Transverse colon (tissue), 3 donors: Measurements from ENCODE around the gene MRPS18A.

Source experiments
- EP300 ChIP-seq: sonication (generic); formaldehyde crosslinking; IDR thresholded peaks from one replicate; pipeline ENCODE4 v1.6.1; 2017; ENCODE audit warnings: antibody characterized with exemption, low read depth
- POLR2A ChIP-seq: fragments of 450-650 bp; IDR thresholded peaks from one replicate; pipeline ENCODE4 v1.6.1; 2016; ENCODE audit warnings: antibody characterized with exemption, mild to moderate bottlenecking, moderate library complexity
- TF ChIP-seq, protein P1 (sequence below), 5 experiments: fragments of 200-600 bp in 3 of 5; fragments of 450-650 bp in 2 of 5; sonication (generic) in 3 of 5; IDR thresholded peaks; 1 replicate in 2 of 5; 2 replicates in 3 of 5; pipeline ENCODE4 v1.5.1; 2016 to 2017; ENCODE audit warnings: antibody characterized with exemption in 5 of 5, inconsistent platforms in 3 of 5, mild to moderate bottlenecking in 2 of 5, moderate library complexity in 1 of 5

DNA sequence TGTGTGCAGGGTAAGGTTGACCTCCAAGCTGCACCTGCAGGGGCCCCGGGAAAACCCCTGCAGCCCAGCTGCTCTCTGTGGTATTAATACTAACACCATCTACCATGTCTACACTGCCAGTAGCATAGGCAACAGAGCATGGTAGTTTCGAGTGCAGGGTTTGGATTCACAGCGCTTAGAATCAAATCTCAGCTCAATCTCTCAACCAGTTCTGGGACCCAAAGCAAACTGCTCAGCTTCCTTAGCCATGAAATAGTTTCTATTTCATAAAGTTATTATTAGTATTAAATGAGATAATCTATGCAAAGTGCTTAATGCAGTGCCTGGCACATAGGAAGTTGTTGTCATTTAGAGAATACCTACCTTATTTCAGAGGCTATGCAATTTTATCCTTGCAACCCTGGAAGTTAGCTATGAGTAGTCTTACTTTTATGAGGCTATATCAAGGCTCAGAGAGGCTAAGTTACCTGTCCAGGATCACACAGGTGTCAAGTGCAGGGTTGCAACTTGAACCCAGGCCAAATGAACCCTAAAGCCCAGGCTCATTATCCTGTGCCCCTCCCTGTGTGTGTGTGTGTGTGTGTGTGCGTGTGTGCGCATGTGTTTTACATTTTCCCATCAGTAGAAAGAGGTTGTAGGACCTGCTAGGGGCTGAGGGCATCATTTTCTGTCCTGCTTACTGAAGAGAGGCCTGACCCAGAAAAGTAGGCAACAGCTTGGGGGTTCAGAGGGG is 27.6 kb upstream of the MRPS18A start:
- TF ChIP-seq, protein P1, sequence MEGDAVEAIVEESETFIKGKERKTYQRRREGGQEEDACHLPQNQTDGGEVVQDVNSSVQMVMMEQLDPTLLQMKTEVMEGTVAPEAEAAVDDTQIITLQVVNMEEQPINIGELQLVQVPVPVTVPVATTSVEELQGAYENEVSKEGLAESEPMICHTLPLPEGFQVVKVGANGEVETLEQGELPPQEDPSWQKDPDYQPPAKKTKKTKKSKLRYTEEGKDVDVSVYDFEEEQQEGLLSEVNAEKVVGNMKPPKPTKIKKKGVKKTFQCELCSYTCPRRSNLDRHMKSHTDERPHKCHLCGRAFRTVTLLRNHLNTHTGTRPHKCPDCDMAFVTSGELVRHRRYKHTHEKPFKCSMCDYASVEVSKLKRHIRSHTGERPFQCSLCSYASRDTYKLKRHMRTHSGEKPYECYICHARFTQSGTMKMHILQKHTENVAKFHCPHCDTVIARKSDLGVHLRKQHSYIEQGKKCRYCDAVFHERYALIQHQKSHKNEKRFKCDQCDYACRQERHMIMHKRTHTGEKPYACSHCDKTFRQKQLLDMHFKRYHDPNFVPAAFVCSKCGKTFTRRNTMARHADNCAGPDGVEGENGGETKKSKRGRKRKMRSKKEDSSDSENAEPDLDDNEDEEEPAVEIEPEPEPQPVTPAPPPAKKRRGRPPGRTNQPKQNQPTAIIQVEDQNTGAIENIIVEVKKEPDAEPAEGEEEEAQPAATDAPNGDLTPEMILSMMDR (IDR thresholded peaks at IDR 0.05): no peak
- TF ChIP-seq POLR2A: no peak
- TF ChIP-seq EP300: no peak
